GM19328 (cell line): ENCODE data around the gene PGAM2.
A peak's percentile ranks its signal among the peaks of the same experiment; 100 is the strongest.

Source experiments
- ATAC-seq: cut with Tn5 transposase; IDR thresholded peaks from one replicate; pipeline ENCODE4 v1.9.1; 2021; ENCODE audit warnings: mild to moderate bottlenecking, moderate library complexity; ENCODE audit not compliant: unreplicated experiment

The PGAM2 gene

DNA sequence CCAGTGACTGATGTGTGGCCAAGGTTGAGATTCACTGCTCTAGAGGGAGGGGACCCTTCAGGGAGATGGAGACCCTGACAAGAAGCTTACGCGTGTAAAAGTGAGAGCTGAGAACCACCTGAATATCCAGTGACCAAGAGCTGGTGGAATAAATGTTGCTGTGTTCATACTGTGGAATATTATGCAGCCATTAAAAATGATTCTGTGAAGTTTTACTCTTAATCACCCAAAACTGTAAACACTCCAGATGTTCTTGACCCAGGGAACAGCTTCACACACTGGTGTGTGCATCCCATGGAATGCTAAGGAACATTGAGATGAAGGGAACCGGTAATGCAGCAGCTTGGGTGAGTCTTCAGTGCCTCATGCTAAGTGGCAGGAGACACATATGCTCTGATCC is 21.3 kb upstream of the PGAM2 start:
- no peak for ATAC-seq

DNA sequence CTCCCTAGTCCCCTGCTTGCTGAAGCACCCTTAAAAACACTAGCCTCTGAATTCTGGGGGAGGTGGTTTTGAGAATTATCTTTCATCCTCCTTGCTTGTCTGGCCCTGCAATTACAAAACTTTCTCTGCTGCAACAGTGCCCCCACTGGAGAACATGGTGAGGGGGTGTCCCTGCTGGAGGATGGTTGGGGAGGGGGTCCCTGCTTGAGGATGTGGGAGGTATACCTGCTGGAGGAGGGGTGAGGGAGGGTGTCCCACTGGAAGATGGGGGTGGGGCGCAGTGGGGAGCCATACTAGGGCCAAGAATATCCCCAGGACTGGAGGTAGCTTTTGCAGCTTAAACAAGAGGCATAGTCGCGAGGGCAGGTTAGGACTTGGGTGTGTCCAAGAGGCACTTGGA is 20.2 kb upstream of the PGAM2 start:
- ATAC-seq: no peak

DNA sequence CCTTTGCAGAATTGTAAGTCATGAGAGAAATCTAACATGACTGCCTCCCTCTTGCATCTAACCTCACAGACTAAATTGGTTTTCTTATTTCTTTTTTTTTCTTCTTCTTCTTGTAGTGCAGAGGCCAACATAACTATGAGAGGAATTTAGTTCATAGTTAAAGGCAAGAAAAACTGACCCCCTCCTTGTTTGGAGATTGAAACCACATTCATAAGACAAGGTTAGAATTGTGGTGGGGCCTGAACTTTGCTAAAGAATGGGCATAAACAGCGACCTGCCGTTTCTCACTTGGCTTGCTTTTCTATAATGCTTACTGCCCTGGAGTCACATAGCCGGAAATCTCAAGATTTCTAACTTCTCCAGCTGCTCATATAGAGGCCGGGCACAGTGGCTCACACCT is 19.3 kb upstream of the PGAM2 start:
- no peak for ATAC-seq

DNA sequence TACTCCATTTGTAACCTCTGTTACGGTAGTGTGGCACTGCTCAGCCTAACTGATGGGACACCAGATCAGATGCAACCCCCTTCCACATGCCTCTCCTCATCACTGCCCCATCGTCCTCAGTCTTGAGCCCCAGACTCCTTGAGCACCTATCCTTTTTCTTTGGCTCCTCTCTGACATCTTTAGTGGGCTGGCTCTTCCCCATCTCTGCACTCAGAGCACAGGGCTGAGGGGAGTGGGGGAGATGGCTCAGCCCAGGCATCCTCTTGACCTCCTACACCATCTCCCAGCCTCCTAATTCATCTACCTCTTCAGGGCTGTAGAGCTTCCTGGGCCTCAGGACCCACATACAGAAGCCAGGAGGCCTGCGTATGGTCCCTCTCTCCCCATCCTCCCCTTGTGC is 18.4 kb upstream of the PGAM2 start:
- ATAC-seq: no peak

DNA sequence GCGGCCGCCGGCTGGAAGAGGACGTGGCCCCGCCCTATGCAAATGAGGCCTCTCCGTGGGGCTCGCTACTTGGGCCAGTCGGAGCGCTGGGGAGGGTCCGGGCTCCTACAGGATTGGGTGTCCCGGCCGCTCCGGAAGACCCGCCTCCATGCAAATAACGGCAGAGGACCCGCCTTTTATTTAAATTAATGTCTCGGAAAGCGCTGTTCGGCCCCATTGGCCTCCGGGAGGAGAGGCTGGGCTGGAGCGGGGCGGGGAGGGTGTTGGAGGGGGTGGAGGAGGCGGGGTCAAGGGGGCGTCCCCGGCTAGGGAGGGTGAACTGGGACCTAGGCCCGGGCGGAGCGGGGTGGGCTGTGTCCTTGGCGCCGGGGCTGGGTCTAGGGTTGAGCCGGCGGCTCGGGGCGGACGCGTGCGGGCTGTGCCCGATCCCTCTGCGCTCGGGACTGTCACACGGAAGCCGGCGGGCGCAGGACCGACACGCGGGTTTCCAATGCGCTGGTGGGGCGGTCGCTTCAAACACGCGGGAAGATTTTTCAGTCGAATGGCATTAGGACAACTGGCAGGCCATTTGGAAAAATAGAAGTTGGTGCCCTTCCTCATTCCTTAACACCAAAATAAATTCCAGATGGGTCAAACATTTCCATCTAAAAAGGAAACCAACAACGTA is 17.3 kb upstream of the PGAM2 start:
- peak; percentile 89 for ATAC-seq

DNA sequence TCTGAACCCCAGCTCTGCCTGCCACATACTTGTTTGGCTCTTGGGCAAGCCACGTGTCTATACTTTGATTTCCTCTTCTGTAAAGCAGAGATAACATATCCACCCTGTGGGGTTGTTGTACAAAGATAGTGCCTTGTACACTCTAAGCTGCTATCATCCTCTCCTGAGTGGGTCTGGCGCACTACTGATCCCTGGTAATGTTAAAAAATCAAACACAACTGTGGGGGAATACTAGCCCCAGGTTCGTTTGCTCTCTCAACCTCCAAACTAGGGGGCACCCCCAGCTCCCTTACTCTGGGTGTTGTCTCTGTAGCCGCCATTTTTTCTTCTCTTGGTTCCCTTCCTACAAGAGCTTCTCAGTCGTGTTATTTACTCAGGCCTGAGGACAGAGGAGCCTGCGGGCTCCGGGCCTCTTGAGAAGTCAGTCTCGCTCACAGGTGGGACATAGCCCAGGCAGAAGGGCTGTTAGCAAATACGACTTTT is 15.9 kb upstream of the PGAM2 start:
- no peak for ATAC-seq

DNA sequence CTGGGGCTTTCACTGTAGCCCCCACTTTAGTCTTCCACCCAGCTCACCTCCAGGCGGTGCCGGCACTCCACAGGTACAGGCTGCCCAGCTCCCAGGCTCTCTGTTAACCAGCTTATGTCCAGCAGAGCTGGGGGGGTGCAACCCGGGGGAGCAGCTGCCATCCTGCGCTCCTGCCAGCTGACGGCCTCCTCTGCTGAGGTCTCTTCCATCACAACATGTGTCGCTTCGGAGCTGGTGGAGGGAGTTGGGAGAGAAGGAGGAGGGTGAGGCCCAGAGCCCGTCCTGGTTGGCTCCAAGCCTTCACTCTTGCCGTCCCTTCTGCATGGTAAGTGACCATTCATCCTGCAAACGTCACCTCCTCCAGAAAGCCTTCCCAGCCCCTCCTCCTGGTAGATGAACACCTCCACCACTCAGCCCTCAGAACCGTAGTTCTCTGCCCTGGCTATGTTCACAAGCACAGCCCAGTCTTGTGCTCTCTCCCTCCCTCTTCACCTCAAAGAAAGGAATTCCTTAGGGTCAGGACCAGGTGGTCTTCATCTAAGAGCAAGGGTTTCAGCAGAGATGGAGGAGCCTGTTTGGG is 15.4 kb upstream of the PGAM2 start:
- ATAC-seq: no peak

DNA sequence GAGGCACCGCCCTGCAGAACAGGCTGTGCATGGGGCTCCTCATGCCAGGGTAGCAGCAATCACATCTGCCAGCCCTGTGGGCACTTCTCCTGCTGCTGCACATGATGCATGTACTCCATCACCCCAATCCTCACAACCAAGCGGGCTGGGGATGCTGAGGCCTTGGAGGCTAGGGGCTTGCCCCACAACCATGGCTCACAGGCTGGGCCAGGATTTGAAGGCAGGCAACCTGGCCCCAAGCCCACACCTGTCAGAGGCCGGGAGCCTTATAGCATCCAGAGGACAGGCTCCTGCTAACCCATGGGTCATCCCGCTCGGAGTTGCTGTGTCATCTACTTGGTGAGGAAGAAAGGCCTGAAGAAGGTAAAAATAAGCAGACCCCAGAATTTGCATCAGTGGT is 14.8 kb upstream of the PGAM2 start:
- no peak for ATAC-seq

DNA sequence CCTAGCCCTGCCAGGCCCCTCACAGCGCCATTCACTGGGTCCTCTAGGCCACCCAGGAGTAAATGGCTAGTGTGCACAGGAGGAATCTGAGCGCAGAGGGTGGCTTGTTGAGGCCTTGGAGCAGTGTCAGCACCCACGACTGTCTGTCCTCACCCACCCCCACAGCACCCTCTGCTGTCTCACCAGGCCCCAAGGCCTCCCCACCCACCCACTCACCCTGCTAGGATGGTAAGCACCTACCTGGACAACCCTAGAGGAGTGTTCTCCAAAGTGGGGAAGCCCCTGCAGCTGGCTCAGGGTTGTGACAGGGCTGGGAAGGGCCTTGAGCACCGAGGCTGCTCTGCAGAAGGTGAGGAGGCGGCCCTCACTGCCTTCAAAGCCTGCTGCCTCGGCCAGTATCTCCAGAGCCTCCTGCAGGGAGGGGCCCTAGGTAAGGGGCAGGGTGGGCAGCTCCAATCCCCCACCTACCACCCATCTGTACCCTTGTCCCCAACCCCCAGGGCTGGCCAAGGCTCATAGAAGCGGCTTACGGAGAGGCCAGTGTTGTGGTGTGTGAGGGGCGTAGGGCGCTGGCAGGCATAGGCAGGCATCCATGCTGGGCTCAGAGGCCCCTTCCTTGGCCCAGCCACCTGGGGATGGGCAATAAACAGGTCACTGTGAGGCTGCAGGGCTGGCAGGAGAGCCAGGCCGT is 14.1 kb upstream of the PGAM2 start:
- ATAC-seq: no peak

DNA sequence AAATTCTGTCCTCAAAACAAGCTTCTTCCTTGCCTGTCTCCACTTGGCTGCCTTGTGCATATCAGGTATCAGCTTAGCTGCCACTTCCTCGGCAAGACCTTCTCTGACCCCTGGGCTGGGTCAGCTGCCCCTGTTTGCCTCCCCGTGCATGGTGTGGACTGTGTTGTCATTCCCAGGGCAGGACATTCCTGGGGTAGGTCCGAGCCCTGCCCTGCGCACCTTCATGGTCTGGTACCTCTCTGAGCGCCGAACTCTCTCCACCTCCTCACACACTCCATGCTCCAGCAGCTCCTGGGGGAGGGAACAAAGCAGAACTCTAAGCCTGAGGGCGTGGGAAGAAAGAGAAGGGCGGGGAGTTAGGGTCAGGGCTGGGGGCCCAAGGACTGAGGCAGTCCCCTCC is 13.2 kb upstream of the PGAM2 start:
- ATAC-seq: no peak

DNA sequence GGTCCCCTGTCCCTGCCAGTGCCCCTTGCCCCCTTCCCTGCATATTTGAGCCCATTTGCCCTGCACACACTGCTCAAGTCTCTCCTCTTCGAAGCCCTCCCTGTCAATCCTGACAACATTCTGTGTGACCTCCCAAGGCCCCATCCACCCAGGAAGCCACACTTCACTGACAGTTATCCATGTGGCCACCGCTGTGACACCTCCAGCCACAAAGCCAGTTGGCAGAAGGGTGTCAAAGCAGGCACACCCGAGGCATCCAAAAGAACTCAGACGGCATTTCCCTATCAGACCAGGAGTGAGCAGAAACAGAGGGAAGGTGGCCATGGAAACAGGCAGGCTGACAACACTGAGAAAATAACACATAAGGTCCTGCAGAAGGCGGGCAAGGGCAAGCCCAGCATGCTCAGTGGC is 12.3 kb upstream of the PGAM2 start:
- ATAC-seq: no peak

DNA sequence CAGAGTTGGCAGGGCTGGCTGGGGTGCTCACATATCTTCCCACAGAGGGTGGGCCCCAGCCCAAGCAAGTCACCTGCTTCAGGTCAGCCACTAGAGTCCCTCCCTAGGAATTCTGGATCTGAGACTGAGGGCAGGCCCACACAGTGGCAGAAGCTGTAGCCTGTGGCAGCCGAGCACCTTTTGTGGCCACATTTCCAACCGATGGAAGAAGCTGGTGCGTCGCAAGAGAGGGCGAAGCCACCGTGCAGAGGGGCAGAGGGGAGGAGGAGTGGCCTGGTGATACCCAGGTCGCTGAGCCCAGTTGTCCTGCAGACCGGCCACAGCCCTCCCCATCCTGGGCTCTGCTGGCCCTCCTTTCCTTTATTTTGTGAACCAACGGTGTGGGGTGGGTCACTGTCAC is 11.7 kb upstream of the PGAM2 start:
- no peak for ATAC-seq

DNA sequence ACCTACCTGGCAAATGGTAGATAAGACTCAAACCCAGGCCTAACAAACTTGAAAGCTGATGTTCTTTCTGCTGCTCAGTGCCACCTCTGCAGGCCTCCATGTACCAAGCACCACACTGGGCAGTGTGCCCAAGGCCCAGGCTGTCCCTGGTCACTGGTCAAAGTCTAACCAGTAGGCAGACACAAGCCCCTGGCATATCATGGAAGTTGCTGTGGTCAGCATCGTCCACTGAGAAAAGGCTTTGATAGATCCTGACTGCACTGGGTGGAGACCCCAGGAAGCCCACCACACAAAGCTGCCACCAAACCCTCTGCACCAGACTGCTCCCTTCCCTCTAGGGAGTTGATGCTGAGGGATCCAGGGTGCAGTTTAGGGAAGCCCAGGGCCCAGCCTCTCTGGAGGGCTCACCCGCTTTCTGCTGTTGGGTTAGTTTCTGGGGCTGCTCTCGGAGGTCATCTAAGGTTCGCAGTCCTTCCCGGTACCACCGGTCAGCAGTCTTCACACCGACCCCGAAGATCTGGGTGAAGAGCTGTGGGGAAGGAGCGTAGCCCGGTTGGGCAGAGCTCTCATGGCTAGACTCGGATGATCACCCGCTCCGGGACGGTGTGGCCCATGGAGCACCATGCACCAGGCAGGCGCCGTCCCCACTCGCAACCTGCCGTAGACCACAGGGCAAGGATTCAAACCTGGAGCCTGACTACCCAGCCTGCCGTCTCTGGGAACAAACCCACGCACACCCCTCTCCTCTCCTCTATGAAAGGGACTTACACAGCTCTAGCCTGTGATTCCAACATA is 10.9 kb upstream of the PGAM2 start:
- ATAC-seq: no peak

DNA sequence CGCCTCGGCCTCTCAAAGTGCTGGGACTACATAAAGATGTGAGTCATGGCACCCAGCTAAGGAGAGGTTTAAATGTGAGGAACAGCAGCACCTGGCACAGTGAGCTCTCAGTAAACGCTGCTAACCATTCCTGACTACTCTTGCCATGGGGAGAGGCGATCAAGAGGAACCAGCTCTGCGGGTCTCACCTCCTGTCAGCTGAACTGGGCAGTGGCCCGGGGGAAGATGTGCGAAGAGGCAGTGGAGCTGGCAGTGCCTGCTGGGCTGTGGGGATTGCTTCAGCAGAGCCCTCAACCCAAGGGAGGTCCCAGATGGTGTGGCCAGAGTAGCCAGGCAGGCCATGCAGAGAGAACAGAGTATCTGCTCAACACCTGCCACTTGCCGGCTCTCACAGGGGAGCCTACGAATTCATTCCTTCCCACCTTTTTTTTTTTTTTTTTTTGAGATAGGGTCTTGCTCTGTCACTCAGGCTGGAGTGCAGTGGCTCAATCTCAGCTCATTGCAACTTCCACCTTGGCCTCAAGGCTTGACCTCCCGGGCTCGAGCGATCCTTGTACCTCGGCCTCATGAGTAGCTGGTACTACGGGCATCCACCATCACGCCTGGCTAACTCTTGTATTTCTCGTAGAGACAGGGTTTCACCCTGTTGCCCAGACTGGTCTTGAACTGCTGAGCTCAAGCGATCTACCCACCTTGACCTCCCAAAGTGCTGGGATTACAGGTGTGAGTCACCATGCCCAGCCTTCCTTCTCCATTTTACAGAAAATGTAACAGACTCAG is 10.1 kb upstream of the PGAM2 start:
- no peak for ATAC-seq

DNA sequence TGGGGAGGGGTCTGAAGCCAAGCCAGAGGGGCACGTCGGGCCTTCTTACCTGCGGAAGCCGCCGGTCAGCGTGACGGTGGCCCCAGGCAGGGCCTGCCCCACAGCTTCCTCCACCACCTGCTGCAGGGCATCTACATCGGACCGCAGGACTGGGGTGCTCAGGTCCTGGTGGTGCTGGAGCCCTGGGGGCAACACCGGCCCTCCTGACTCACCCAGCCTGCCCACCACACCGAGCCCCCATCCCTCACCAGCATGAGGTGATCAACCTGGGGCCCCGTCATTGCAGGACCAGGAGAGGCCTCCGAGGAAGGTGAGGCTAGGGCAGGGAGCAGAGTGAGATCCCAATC is 9.0 kb upstream of the PGAM2 start:
- no peak for ATAC-seq

DNA sequence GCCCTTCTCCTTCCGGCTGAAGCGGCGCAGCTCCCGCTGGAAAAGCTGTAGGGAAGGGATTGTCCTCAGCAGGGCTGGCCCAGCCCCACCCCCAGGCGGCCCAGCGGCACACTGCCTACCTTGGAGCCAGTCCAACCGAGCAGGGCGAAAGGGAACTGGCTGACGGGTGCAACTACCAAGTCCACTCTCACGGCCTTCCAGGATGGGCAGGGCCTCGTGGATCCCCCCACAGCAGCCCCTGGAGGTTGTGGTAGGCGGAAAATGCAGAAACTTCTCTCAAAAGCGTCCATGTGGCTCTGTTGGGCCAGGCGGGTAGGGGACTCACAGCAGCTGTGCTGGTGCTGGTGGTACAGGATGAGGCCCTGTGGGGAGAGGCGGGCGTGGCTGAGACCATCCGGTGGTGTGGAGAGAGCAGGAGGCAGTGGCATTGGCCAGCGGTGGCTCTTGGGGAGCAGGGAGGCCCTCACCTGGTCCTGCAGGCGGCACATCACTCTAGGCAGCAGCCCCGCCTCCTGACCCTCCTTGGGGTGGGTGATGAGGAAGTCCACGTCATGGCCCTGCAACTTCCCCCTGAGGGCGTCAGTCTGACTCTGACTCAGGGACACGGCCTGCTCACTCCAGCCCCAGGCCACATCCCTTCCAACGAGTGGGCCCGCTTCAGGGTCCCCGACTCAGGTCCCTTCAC is 8.4 kb upstream of the PGAM2 start:
- no peak for ATAC-seq

DNA sequence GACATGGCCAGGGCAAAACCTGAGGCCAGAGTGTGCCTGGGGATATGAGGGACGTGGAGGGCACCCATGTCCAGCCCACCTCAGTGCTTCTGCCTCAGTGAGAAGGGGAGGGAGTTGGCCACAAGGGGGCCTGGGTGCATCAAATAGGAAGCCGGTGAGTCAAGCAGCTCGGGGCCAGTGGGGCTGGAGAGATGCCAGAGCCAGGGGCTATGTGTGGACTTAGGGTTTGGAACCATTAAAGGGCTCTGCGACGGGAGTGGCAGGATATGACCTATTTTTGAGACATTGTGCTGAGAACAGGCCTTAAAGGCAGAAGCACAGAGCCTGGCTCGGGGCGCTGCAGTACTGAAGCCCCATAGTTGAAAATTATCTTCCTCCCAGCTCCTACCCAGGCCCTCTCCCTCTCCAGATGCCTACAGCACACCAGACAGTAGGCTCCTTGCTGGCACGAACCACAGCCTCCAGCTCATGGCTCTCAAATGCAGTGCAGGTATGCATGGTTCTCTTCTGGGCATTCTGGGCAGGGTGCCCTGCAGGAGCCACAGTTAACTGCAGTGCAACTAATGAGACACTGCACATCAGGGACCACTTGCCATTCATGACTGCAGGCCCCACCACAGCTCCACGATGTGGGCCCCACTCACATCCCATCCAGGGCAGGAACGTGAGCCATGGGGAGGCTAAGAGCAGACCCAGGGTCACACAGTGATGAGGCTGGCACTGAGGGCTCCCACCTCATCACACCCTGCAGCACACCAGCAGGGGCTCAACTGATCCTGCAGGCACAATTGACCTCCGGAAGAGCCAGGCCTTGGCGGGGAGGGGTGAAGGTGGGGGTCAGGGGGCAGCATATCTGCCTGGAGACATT is 7.2 kb upstream of the PGAM2 start:
- no peak for ATAC-seq

DNA sequence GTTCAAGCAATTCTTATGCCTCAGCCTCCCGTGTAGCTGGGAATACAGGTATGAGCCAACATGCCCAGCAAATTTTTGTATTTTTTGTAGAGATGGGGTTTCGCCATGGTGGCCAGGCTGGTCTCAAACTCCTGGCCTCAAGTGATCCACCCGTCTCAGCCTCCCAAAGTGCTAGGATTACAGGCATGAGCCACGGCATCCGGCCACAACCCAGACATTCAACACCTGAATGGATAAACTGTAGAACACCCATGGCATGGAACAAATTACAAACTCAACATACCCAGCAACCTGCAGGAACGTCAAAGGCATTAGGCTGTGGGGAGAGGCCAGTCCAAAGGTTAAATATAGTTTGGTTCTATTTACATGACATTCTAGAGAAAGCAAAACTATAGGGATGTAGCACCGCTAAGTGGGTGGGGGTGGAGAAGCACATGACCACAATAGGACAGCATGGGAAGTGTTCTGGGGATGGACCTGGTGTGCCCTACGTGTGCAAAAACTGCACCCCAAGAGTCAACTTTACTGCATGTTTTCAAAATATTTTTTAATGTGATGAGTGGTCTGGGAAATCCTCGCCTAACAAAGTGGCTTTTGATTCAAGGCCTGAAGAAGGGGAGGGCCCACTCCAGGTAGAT is 6.5 kb upstream of the PGAM2 start:
- no peak for ATAC-seq

DNA sequence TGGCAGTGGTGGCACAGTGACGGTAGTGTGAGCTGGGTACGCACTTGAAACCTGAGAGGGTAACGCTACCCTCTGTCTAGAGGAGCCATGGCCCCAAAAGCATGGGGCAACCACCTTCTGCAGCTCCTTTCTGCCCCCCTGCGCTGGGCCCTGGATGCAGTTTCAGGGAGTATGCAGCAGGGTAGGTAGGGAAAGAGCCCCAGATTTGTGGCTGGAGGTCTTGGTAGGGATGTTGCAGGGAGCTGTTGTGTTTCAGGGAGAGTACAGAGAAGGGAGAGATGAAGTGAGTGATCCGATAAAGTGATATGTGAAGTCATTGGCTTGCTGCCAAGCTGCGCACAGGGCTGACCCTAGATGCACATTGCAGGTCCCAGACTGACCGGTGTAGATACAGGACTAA is 2.7 kb upstream of the PGAM2 start:
- no peak for ATAC-seq
